K562 (cell line): Measurements from ENCODE around the gene LMF2. TPM values are rescaled to one million over a fixed set of nuclear protein-coding genes. Genes with fewer than 3 reads are reported as not detected.

Experiments used
- ATAC-seq: fragments of 200-7000 bp; cut with Tn5 transposase; 3 replicates; pipeline ENCODE4 v1.9.1; 2020; ENCODE audit warnings: moderate library complexity
- BruUV-seq: library from RNA; stranded (reverse); fragments of 400-500 nt; replicated peaks from 2 replicates; lab custom pipeline; 2021; lab: Mats Ljungman, UMichigan
- CTCF ChIA-PET: fragments of 300-600 bp; formaldehyde crosslinking; extraction: SDS; loops from one replicate; lab custom pipeline; 2021; ENCODE audit warnings: low intra/inter-chr PET ratio; lab: Yijun Ruan, JAX
- POLR2A ChIA-PET: fragments of 300-600, 350-650 bp; sonication (Branson Sonifier 250); formaldehyde crosslinking; extraction: SDS; loops from one replicate; lab custom pipeline; 2021; ENCODE audit warnings: antibody characterized with exemption, inconsistent platforms; lab: Yijun Ruan, JAX
- DNase-seq, 4 experiments: peaks; one replicate each; pipeline versions ENCODE4 v3.0.0 to v3.0.0-alpha.2; 2011 to 2018; ENCODE audit warnings: low spot score in 3 of 4, mixed read lengths in 3 of 4; ENCODE audit errors: extremely low read depth in 1 of 4
- FAIRE-seq: peaks from 2 replicates; lab custom pipeline; 2011; peaks lifted over from hg19 to GRCh38; lab: Jason Lieb, UNC
- H2AFZ ChIP-seq: 2 replicates; pipeline ENCODE4 v1.6.0; 2011; ENCODE audit warnings: low read depth, low read length, control low read depth, inconsistent platforms
- H3K27ac ChIP-seq: fragments of 200-600 bp; 3 replicates; pipeline ENCODE4 v1.8.0; 2011; ENCODE audit warnings: low read depth, mild to moderate bottlenecking, control low read depth, inconsistent platforms, low read length, moderate library complexity, mixed read lengths; ENCODE audit errors: extremely low read depth
- H3K27me3 ChIP-seq, 2 experiments: fragments of 300-600 bp in 1 of 2; 2 replicates in 1 of 2; 3 replicates in 1 of 2; pipeline versions ENCODE4 v1.6.0 to v1.8.0; 2011; ENCODE audit warnings: inconsistent platforms in 2 of 2, low read length in 2 of 2, mild to moderate bottlenecking in 1 of 2, mixed read lengths in 1 of 2, moderate library complexity in 1 of 2; ENCODE audit not compliant: control insufficient read depth in 2 of 2, insufficient read depth in 2 of 2
- H3K36me3 ChIP-seq: fragments of 300-600 bp; 3 replicates; pipeline ENCODE4 v1.8.0; 2011; ENCODE audit warnings: mild to moderate bottlenecking, low read length, inconsistent platforms; ENCODE audit not compliant: control insufficient read depth, insufficient read depth
- H3K4me1 ChIP-seq, 2 experiments: fragments of 200-600 bp in 1 of 2; replicated peaks in 1 of 2; 2 replicates in 1 of 2; 3 replicates in 1 of 2; pipeline versions ENCODE4 v1.5.1 to v1.8.0; 2011; ENCODE audit warnings: inconsistent platforms in 2 of 2, low read length in 2 of 2, mild to moderate bottlenecking in 1 of 2, mixed read lengths in 1 of 2, moderate library complexity in 1 of 2; ENCODE audit not compliant: control insufficient read depth in 2 of 2, insufficient read depth in 2 of 2
- H3K4me2 ChIP-seq: 2 replicates; pipeline ENCODE4 v1.6.1; 2011; ENCODE audit warnings: low read length, control low read depth, inconsistent platforms, mixed read lengths; ENCODE audit not compliant: insufficient read depth
- H3K4me3 ChIP-seq: fragments of 200-600 bp; sonication (generic), shearing (Covaris generic); 2 replicates; pipeline ENCODE4 v1.5.1; 2016; ENCODE audit warnings: control low read depth, inconsistent platforms
- H3K79me2 ChIP-seq: fragments of 200-600 bp; 3 replicates; pipeline ENCODE4 v1.8.0; 2011; ENCODE audit warnings: low read length, inconsistent platforms; ENCODE audit not compliant: control insufficient read depth, insufficient read depth
- H3K9ac ChIP-seq, 2 experiments: 2 replicates each; pipeline versions ENCODE4 v1.6.0 to v1.6.1; 2011; ENCODE audit warnings: low read depth in 2 of 2, low read length in 2 of 2, control low read depth in 1 of 2, inconsistent platforms in 1 of 2, mild to moderate bottlenecking in 1 of 2, mixed read lengths in 1 of 2; ENCODE audit not compliant: insufficient read depth in 1 of 2
- H3K9me1 ChIP-seq: one replicate; pipeline ENCODE4 v1.6.0; 2011; ENCODE audit warnings: inconsistent platforms, mild to moderate bottlenecking, low read length, moderate library complexity; ENCODE audit not compliant: control insufficient read depth, insufficient read depth
- H3K9me3 ChIP-seq: replicated peaks from 2 replicates; pipeline ENCODE4 v1.5.1; 2011; ENCODE audit warnings: low read depth, low read length, inconsistent platforms; ENCODE audit not compliant: control insufficient read depth, insufficient read depth
- H4K20me1 ChIP-seq: replicated peaks from 2 replicates; pipeline ENCODE4 v1.6.1; 2011; ENCODE audit warnings: low read length, inconsistent platforms, mixed read lengths; ENCODE audit not compliant: control insufficient read depth, insufficient read depth
- AFF1 ChIP-seq, 2 experiments: fragments of 450-650 bp; IDR thresholded peaks; 2 replicates each; pipeline ENCODE4 v1.6.1; 2018; ENCODE audit warnings: mild to moderate bottlenecking in 2 of 2, low read depth in 1 of 2; ENCODE audit not compliant: partially characterized antibody in 2 of 2
- CBX3 ChIP-seq, 2 experiments: IDR thresholded peaks; 1 replicate in 1 of 2; 2 replicates in 1 of 2; pipeline ENCODE4 v1.6.1; 2012; ENCODE audit warnings: inconsistent platforms in 2 of 2, low read length in 2 of 2, borderline replicate concordance in 1 of 2, control low read depth in 1 of 2
- CBX8 ChIP-seq: fragments of 200-600 bp; sonication (generic); IDR thresholded peaks from 2 replicates; pipeline ENCODE4 v1.6.1; 2012; ENCODE audit warnings: borderline replicate concordance, mixed run types, low read depth, mild to moderate bottlenecking, moderate library complexity, mixed read lengths, low read length, control low read depth, inconsistent platforms; ENCODE audit not compliant: poor library complexity, severe bottlenecking; ENCODE audit errors: extremely low read depth
- CTBP1 ChIP-seq: fragments of 450-650 bp; IDR thresholded peaks from 2 replicates; pipeline ENCODE4 v1.6.1; 2016; ENCODE audit warnings: borderline replicate concordance
- DACH1 ChIP-seq: fragments of 450-650 bp; IDR thresholded peaks from 2 replicates; pipeline ENCODE4 v1.6.1; 2018; ENCODE audit not compliant: partially characterized antibody
- MBD1 ChIP-seq: fragments of 250-450 bp; sonication (Bioruptor Pico); IDR thresholded peaks from 2 replicates; pipeline ENCODE4 v1.8.0; 2022; ENCODE audit warnings: inconsistent platforms
- MTF1 ChIP-seq: fragments of 250-450 bp; sonication (Bioruptor Pico); IDR thresholded peaks from 2 replicates; pipeline ENCODE4 v1.9.0; 2021; ENCODE audit warnings: moderate library complexity, mild to moderate bottlenecking, inconsistent platforms, borderline replicate concordance
- NFE2 ChIP-seq: IDR thresholded peaks from 2 replicates; pipeline ENCODE4 v1.6.1; 2014; ENCODE audit warnings: antibody characterized with exemption, low read depth
- NFYB ChIP-seq: IDR thresholded peaks from 2 replicates; pipeline ENCODE4 v1.6.1; 2011; ENCODE audit warnings: mild to moderate bottlenecking, moderate library complexity; ENCODE audit not compliant: insufficient read length; ENCODE audit errors: extremely low read depth
- RFX1 ChIP-seq: fragments of 450-650 bp; IDR thresholded peaks from 2 replicates; pipeline ENCODE4 v1.6.1; 2016; ENCODE audit warnings: mild to moderate bottlenecking, moderate library complexity
- RFX7 ChIP-seq: fragments of 250-450 bp; sonication (Bioruptor Pico); IDR thresholded peaks from 2 replicates; pipeline ENCODE4 v1.5.1; 2021; ENCODE audit warnings: mild to moderate bottlenecking
- TGIF2 ChIP-seq: sonication (generic); formaldehyde crosslinking; IDR thresholded peaks from 2 replicates; pipeline ENCODE4 v1.8.1; 2022; ENCODE audit warnings: mild to moderate bottlenecking, missing genetic modification reagents, moderate library complexity
- ZC3H8 ChIP-seq: fragments of 450-650 bp; IDR thresholded peaks from 2 replicates; pipeline ENCODE4 v1.6.1; 2017
- WGBS: fragments of 100-300 bp; shearing (Covaris generic); methylation state at CpG from one replicate; pipeline ENCODE4 v1.1.6; 2016; ENCODE audit warnings: low coverage, mixed read lengths; ENCODE audit not compliant: insufficient coverage; ENCODE audit errors: missing lambda C conversion rate; 5-methylcytosine and 5-hydroxymethylcytosine counted together
- in situ Hi-C: fragments of 300-500 bp; cut with MboI; formaldehyde crosslinking; loops from 4 replicates; pipeline ENCODE4 v1.15.0; 2018; ENCODE audit warnings: inconsistent platforms, mixed read lengths
- intact Hi-C: fragments of 100-400 bp; cut with micrococcal nuclease; formaldehyde crosslinking; loops from 2 replicates; pipeline ENCODE4 v1.14.2; 2022
- polyA plus RNA-seq, 8 experiments: library from polyadenylated mRNA; depleted of rRNA in 4 of 8; stranded (reverse) in 5 of 8; unstranded in 3 of 8; fragments of >200 nt; fragmentation: Nextera tagmentation in 2 of 8; fragmentation: Illumina TruSeq in 1 of 8; extraction: Ambion mirVana in 2 of 8; extraction: Trizol in 1 of 8; gene quantifications; 2 replicates each; pipeline versions ENCODE4 v1.2.1 to v1.2.3, GENCODE V29; 2011 to 2014; ENCODE audit warnings: inconsistent platforms in 1 of 8, missing spikeins in 1 of 8
- total RNA-seq, 7 experiments: library from RNA; depleted of rRNA in 6 of 7; stranded (reverse); fragments of >200 nt in 6 of 7; fragmentation: Illumina TruSeq in 2 of 7; extraction: Trizol in 2 of 7; gene quantifications; 2 replicates each; pipeline versions ENCODE4 v1.2.1 to v1.2.3, GENCODE V29; 2011 to 2021; ENCODE audit warnings: low replicate concordance in 1 of 7

LMF2 gene
- total and polyA plus RNA-seq, 9 of the 15 experiments (the other 6 are each of a cell fraction or from before 2014, with no cell fraction given) = 0.08 to 37.1 (median 7.6) TPM

- FAIRE-seq = no peak
- H3K36me3 ChIP-seq = peaks cover 17% of the 10 kb centered on the region; the same call in 1 of the 3 replicates
- no peaks in the 10 kb centered on the region for H3K27me3 ChIP-seq
- peaks cover 34% of the 10 kb centered on the region for H3K79me2 ChIP-seq
- CTCF ChIA-PET = no interaction called here
- peaks cover 12% of the 10 kb centered on the region; the same call in 1 of the 2 replicates for H4K20me1 ChIP-seq
- in situ Hi-C loops = no loop called here
- H2AFZ ChIP-seq = no peak overlapping the region
- H3K27ac ChIP-seq = no peak overlapping the region
- H3K9me1 ChIP-seq = no peaks in the 10 kb centered on the region
- H3K9me3 ChIP-seq = 0 out of 2 replicates have a peak, but pooled peaks cover 2% of the 10 kb centered on the region
- intact Hi-C loops = loop anchor here (5.0 kb wide), 1 partner anchor 34 kb away; the partner anchor contains the start of gene SYCE3
- H3K4me3 ChIP-seq = no peak overlapping the region
- WGBS = 89% methylated on average over 13 of the region's 18 CpGs
- BruUV-seq = no TSS peak
- H3K4me1 ChIP-seq = peaks cover 8 to 79% of the 10 kb centered on the region in 2 experiments; a peak in 4 of 5 replicates
- POLR2A ChIA-PET = interaction anchor here (1.3 to 2.3 kb wide), 4 partner anchors 12 to 35 kb away, joined by 4 to 8 read pairs (median 5); partner anchors contain the start of genes LMF2, NCAPH2 and SYCE3
- H3K9ac ChIP-seq = no peak overlapping the region
- DNase-seq = no peak
- ATAC-seq = no peak
- H3K4me2 ChIP-seq = no peak overlapping the region
- no peak for TF ChIP-seq NFE2
- TF ChIP-seq CBX3 (IDR thresholded peaks at IDR 0.05; ENCODE audit: borderline replicate concordance in 1 of 2, low read length in 2 of 2) = no peak
- TF ChIP-seq RFX1 = no peak
- TF ChIP-seq ZC3H8 = no peak
- TF ChIP-seq RFX7 (CRISPR knock-in tag) = no peak
- no peak for TF ChIP-seq CBX8
- no peak for TF ChIP-seq CTBP1
- TF ChIP-seq NFYB = no peak
- TF ChIP-seq MBD1 (CRISPR knock-in tag) = no peak
- no peak for TF ChIP-seq MTF1
- no peak for TF ChIP-seq DACH1
- no peak for TF ChIP-seq TGIF2
- TF ChIP-seq AFF1 (IDR thresholded peaks at IDR 0.05; ENCODE audit: low read depth in 1 of 2, partially characterized antibody in 2 of 2) = no peak
Observed at GRCh38 chr22:50527921-50528681, 20.6 kb upstream of the LMF2 start.
